HG02623 (cell line): Measurements from ENCODE around the gene FCF1.

Source experiments
- ATAC-seq: cut with Tn5 transposase; IDR thresholded peaks from one replicate; pipeline ENCODE4 v1.9.1; 2021; ENCODE audit warnings: moderate library complexity; ENCODE audit not compliant: unreplicated experiment

Gene FCF1

GRCh38 chr14:74712499-74713394 is at the start of gene FCF1, which contains the start of gene AREL1:
FCF1 (plus strand) TSS chr14:74713144; CDS start chr14:74713198, 54 bp downstream.
AREL1 (minus strand) TSS chr14:74713080; CDS start chr14:74685615, 27,465 bp downstream.
- ATAC-seq: peak; percentile 95

- ATAC-seq: no peak
Measured at GRCh38 chr14:74663884-74664283, 49.1 kb upstream of the FCF1 start.

GRCh38 chr14:74664717-74665116 is 48.2 kb upstream of the FCF1 start:
- no peak for ATAC-seq

- ATAC-seq: no peak
Measured at GRCh38 chr14:74667758-74668157, 45.2 kb upstream of the FCF1 start.

GRCh38 chr14:74669256-74669655 is 43.7 kb upstream of the FCF1 start:
- no peak for ATAC-seq

GRCh38 chr14:74669846-74670245 is 43.1 kb upstream of the FCF1 start:
- no peak for ATAC-seq

- ATAC-seq: no peak
Measured at GRCh38 chr14:74670726-74671411, 42.1 kb upstream of the FCF1 start.

- no peak for ATAC-seq
Measured at GRCh38 chr14:74671789-74672188, 41.2 kb upstream of the FCF1 start.

GRCh38 chr14:74673768-74674167 is 39.2 kb upstream of the FCF1 start:
- ATAC-seq: no peak

GRCh38 chr14:74675219-74675618 is 37.7 kb upstream of the FCF1 start:
- no peak for ATAC-seq

GRCh38 chr14:74682169-74682952 is 30.6 kb upstream of the FCF1 start:
- no peak for ATAC-seq

- ATAC-seq: no peak
Measured at GRCh38 chr14:74683406-74683805, 29.5 kb upstream of the FCF1 start.

GRCh38 chr14:74684434-74684833 is 28.5 kb upstream of the FCF1 start:
- no peak for ATAC-seq

GRCh38 chr14:74685056-74685455 is 27.9 kb upstream of the FCF1 start:
- ATAC-seq: no peak

- no peak for ATAC-seq
Measured at GRCh38 chr14:74685921-74686678, 26.8 kb upstream of the FCF1 start.

GRCh38 chr14:74691456-74691855 is 21.5 kb upstream of the FCF1 start:
- no peak for ATAC-seq

GRCh38 chr14:74693191-74693590 is 19.8 kb upstream of the FCF1 start:
- no peak for ATAC-seq

- no peak for ATAC-seq
Measured at GRCh38 chr14:74695406-74695805, 17.5 kb upstream of the FCF1 start.

GRCh38 chr14:74697011-74697410 is 15.9 kb upstream of the FCF1 start:
- no peak for ATAC-seq

GRCh38 chr14:74697543-74697942 is 15.4 kb upstream of the FCF1 start:
- no peak for ATAC-seq

- ATAC-seq: no peak
Measured at GRCh38 chr14:74697976-74698375, 15.0 kb upstream of the FCF1 start.
